DOHH2 (cell line): ENCODE measurements around the gene DLL1.

Experiments used
- H3F3A ChIP-seq: fragments of 200-600 bp; sonication (generic), shearing (Covaris generic); 2 replicates; pipeline ENCODE4 v1.6.0; 2016; ENCODE audit warnings: antibody characterized with exemption, mild to moderate bottlenecking; ENCODE audit not compliant: control insufficient read depth, insufficient read depth
- H3K27ac ChIP-seq: fragments of 200-600 bp; sonication (generic); 2 replicates; pipeline ENCODE4 v1.5.1; 2014; ENCODE audit warnings: low read depth, mild to moderate bottlenecking, low read length, moderate library complexity
- H3K27me3 ChIP-seq: fragments of 200-600 bp; sonication (generic); 2 replicates; pipeline ENCODE4 v1.6.1; 2014; ENCODE audit warnings: mild to moderate bottlenecking, low read length, mixed read lengths; ENCODE audit not compliant: control insufficient read depth
- H3K36me3 ChIP-seq: fragments of 200-600 bp; sonication (generic); 2 replicates; pipeline ENCODE4 v1.6.1; 2014; ENCODE audit warnings: mild to moderate bottlenecking, low read length, moderate library complexity, mixed read lengths; ENCODE audit not compliant: control insufficient read depth
- H3K4me1 ChIP-seq: fragments of 200-600 bp; sonication (generic); 2 replicates; pipeline ENCODE4 v1.6.1; 2014; ENCODE audit warnings: mild to moderate bottlenecking, low read length, mixed read lengths; ENCODE audit not compliant: control insufficient read depth
- H3K4me2 ChIP-seq: fragments of 200-600 bp; sonication (generic); 2 replicates; pipeline ENCODE4 v1.6.0; 2014; ENCODE audit warnings: mild to moderate bottlenecking, low read length, moderate library complexity
- H3K4me3 ChIP-seq: fragments of 200-600 bp; sonication (generic); 2 replicates; pipeline ENCODE4 v1.5.1; 2014; ENCODE audit warnings: mild to moderate bottlenecking, low read length, mixed read lengths
- H3K79me2 ChIP-seq: fragments of 200-600 bp; sonication (generic); 2 replicates; pipeline ENCODE4 v1.6.1; 2014; ENCODE audit warnings: mild to moderate bottlenecking, low read length, mixed read lengths; ENCODE audit not compliant: control insufficient read depth
- H3K9me2 ChIP-seq: fragments of 200-600 bp; sonication (generic); replicated peaks from 2 replicates; pipeline ENCODE4 v1.6.1; 2014; ENCODE audit warnings: mild to moderate bottlenecking, low read length, mixed read lengths; ENCODE audit not compliant: control insufficient read depth
- H3K9me3 ChIP-seq: fragments of 200-600 bp; sonication (generic); 2 replicates; pipeline ENCODE4 v1.6.1; 2014; ENCODE audit warnings: antibody characterized with exemption, low read length, mixed read lengths; ENCODE audit not compliant: control insufficient read depth, insufficient read depth
- H4K20me1 ChIP-seq: fragments of 200-600 bp; sonication (generic); 2 replicates; pipeline ENCODE4 v1.6.0; 2014; ENCODE audit warnings: low read depth, mild to moderate bottlenecking, antibody characterized with exemption, low read length, moderate library complexity; ENCODE audit not compliant: control insufficient read depth, insufficient read depth
- EZH2phosphoT487 ChIP-seq: fragments of 200-600 bp; sonication (generic); IDR thresholded peaks from 2 replicates; pipeline ENCODE4 v1.6.1; 2017; ENCODE audit warnings: borderline replicate concordance, mild to moderate bottlenecking, antibody characterized with exemption, low read length, moderate library complexity, mixed read lengths
- TF ChIP-seq, protein P1 (sequence below): fragments of 200-600 bp; sonication (generic); IDR thresholded peaks from one replicate; pipeline ENCODE4 v1.5.1; 2014; ENCODE audit warnings: antibody characterized with exemption, mild to moderate bottlenecking, low read depth, low read length; ENCODE audit not compliant: poor library complexity, severe bottlenecking

DLL1 gene

DNA sequence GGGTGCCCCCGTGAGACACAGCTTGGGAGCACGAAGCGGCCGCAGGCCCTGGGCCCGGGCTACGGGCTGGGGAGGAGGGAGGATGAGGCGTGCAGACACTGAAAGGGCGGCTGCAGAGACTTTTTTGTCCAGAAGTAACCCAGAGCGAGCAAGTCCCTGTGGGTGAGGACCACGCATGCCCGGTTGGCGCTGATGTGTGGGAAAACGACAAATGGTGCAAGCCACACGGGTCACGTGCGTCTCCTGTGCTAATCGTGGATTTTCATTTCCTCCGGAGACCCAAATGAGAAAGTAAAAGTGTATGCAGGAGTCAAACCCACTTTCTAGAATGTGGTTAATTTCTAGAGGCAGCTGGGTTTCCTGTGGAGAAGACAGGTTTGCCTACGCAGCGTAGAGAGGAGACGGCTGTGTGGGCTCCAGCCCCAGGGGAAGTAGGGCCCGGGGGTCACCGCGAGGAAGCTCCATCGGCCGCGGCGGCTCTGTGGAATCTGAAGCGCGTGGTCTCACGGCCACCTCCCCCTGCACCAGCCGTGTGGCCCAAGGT lies 19.0 kb downstream of the DLL1 start:
- no peaks in the 10 kb centered on the region for H4K20me1 ChIP-seq
- no peaks in the 10 kb centered on the region for H3K27me3 ChIP-seq
- H3K9me2 ChIP-seq = no peaks in the 10 kb centered on the region
- H3F3A ChIP-seq = no peaks in the 10 kb centered on the region
- H3K27ac ChIP-seq = no peak overlapping the region
- H3K9me3 ChIP-seq = no peaks in the 10 kb centered on the region
- no peak overlapping the region for H3K4me3 ChIP-seq
- H3K4me1 ChIP-seq = no peaks in the 10 kb centered on the region
- H3K4me2 ChIP-seq = 0 out of 2 replicates have a peak overlapping the region, but pooled peaks have one; percentile 1
- no peak for TF ChIP-seq EZH2phosphoT487
- TF ChIP-seq, protein P1, sequence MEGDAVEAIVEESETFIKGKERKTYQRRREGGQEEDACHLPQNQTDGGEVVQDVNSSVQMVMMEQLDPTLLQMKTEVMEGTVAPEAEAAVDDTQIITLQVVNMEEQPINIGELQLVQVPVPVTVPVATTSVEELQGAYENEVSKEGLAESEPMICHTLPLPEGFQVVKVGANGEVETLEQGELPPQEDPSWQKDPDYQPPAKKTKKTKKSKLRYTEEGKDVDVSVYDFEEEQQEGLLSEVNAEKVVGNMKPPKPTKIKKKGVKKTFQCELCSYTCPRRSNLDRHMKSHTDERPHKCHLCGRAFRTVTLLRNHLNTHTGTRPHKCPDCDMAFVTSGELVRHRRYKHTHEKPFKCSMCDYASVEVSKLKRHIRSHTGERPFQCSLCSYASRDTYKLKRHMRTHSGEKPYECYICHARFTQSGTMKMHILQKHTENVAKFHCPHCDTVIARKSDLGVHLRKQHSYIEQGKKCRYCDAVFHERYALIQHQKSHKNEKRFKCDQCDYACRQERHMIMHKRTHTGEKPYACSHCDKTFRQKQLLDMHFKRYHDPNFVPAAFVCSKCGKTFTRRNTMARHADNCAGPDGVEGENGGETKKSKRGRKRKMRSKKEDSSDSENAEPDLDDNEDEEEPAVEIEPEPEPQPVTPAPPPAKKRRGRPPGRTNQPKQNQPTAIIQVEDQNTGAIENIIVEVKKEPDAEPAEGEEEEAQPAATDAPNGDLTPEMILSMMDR = no peak
- H3K36me3 ChIP-seq = no peaks in the 10 kb centered on the region
- no peaks in the 10 kb centered on the region for H3K79me2 ChIP-seq

DNA sequence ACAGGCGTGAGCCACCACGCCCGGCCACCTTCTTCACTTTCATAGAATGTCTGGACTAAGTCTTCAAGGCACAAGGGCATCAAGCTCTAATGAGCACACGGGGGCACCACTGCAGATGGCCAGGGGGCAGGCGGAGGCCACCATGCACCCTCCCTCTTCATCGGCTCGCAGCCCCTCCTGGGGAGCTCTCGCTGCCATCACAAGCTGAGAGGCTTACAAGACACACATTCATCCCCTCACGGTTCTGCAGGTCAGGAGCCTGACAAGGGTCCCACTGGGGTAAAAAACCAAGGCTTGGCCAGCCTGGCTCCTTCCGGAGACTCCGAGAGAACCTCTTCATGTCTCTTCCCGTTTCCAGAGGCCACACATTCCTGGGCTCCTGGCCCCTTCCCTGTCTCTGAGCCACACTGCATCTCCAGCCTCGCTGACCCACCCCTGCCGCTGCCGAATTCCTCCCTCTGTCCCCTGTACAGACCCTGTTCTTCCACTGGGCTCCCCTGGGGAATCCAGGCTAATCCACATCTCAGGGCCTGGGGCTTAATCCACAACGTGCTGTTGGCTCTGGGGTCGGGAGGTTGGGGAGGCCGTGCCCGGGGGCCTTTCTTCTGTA lies 19.8 kb downstream of the DLL1 start:
- H3K27ac ChIP-seq = no peak overlapping the region

DNA sequence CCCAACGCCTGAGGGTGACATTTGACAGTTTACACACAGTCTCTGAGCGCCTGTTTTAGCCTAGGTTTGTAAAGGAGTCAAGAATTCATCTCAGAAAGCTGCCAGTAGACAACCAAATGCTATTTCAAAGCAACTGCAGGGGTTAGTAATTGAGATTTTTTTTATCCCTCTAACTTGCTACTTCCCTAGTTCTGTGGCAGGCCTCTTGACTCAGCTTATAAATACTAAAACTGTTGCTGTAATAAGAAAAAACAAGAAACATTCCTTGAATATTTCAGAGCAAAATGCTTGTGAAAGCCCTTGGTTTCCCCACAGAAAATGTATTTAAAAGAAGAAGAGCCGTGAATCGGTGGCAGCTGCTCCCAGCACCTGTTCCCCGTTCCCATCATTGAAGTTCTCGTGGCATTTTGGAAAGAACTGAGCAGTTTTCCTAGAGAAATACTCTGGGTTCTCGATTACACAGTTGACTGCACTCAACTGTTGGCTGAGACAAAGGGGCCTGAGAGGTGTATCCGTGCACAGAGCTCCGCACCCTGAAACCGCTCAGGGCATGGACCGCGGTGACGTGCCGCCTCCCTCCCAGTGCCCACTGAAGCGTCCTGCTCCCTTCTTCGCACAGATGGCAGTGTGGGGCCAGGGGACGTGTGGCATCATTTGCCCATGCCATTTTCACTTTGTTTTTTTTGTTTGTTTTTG lies 20.9 kb downstream of the DLL1 start:
- Histone ChIP-seq H3F3A (no peaks in the 10 kb centered on the region), H4K20me1 (no peaks in the 10 kb centered on the region), H3K4me3 (no peak overlapping the region), H3K79me2 (no peaks in the 10 kb centered on the region), H3K27ac (no peak overlapping the region), H3K9me3 (no peaks in the 10 kb centered on the region), H3K27me3 (no peaks in the 10 kb centered on the region), H3K4me2 (no peak overlapping the region), H3K36me3 (no peaks in the 10 kb centered on the region), H3K9me2 (no peaks in the 10 kb centered on the region), H3K4me1 (no peaks in the 10 kb centered on the region)
- no peak for TF ChIP-seq EZH2phosphoT487
- TF ChIP-seq, protein P1 = no peak

More for the DNA sequence above, 19.8 kb downstream of the DLL1 start:
- Histone ChIP-seq H3K4me3 (no peak overlapping the region), H3K9me2 (no peaks in the 10 kb centered on the region), H3K79me2 (no peaks in the 10 kb centered on the region), H3K9me3 (no peaks in the 10 kb centered on the region), H4K20me1 (no peaks in the 10 kb centered on the region), H3K27me3 (no peaks in the 10 kb centered on the region), H3K4me2 (no peak overlapping the region), H3K36me3 (no peaks in the 10 kb centered on the region), H3K4me1 (no peaks in the 10 kb centered on the region), H3F3A (no peaks in the 10 kb centered on the region)
- TF ChIP-seq, protein P1 = no peak
- no peak for TF ChIP-seq EZH2phosphoT487
